Activated CD4-positive, alpha-beta T cell treated with anti-CD3 and anti-CD28 coated beads for 1 hour (primary cell): ENCODE measurements around the gene CCR3.

Experiments used
- DNase-seq: peaks from one replicate; pipeline ENCODE4 v3.0.0-alpha.2; 2020

CCR3 gene

GRCh38 chr3:46221938-46222337 lies 20.3 kb upstream of the CCR3 start:
- no peak for DNase-seq

DNA sequence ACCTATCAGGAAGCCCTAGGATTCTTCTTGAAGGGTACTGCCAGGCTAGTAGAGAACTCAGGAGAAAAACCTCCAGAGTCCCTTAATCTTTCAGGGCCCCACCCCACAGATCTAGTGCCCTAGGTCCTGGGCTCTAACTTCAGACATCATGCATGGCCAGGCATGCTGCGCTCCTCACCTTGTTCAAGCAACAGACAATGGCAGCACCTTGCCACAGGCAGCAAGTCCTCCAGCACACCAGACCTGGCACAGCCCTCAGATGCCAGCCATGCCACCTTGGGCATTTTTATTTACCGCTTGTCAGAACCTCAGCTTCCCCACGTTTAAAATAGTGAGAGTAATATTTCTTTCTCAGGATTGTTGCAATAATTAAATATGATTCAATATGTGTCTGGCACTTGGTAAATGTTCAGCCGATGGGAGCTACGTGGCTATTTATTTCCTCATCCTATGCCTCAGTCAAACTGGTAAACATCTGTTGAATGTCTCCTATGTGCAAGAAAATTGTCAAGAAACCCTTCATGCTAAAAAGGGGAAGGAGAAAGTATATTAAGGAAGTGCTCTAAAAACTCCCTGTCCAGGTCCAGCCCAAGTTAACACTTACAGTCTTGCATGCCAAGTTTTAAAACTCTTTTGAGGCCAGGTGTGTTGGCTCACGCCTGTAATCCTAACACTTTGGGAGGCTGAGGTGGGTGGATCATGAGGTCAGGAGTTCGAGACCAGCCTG lies 19.7 kb upstream of the CCR3 start:
- DNase-seq, result no peak

DNA sequence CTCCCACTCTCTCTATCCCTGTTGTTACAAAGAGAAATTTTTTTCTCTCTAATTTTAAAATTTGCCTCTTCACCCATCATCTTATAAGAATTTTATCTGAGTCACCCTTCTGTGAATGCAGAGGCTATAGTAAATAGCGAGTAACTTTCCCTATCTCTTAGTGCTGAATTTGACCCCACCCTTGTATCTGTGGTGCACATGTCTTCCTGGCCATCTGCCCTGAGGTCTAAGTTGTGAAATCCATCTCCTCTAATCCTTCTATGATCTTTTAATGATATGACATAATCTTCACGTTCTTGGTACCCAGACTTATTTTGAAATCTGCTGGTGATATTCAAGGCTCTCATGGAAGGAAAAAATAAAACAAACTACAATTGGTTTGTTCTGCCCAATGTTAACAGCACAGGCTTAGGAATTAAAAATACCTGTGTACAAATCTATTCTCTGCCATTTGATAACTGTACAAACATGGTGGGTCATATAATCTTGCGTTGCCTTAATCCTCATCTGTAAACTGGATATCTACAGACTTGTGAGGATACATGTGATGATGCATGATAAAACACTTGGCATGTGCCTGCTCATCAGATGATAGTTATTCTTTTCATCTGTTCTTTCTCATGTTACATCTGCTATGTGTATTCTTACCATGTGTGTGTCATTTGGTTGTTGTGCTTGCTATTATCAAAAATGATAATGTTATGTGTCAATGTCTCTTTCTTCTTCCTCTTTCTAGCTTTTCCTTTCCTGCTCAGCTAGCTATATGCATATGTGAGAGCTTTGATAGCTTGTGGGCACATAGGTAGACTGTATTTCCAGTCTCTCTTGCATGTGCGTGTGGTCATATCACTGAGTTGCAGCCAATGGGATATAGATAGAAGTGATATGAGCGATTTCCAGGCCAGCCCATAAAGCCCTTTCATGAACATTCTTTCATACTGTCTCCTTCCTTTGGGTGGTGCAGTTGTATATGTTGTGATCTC lies 13.7 kb upstream of the CCR3 start:
- DNase-seq, result no peak

GRCh38 chr3:46231323-46231722 lies 10.9 kb upstream of the CCR3 start:
- no peak for DNase-seq

GRCh38 chr3:46233194-46233593 lies 9.1 kb upstream of the CCR3 start:
- DNase-seq, result no peak

- DNase-seq, result no peak
Observed at GRCh38 chr3:46235425-46235824, 6.8 kb upstream of the CCR3 start.

- no peak for DNase-seq
Observed at GRCh38 chr3:46236294-46237054, 5.8 kb upstream of the CCR3 start.

- no peak for DNase-seq
Observed at GRCh38 chr3:46238386-46238785, 3.9 kb upstream of the CCR3 start.

- DNase-seq, result no peak
Observed at GRCh38 chr3:46239301-46239938, 2.8 kb upstream of the CCR3 start.

GRCh38 chr3:46239952-46240351 lies 2.3 kb upstream of the CCR3 start:
- no peak for DNase-seq

GRCh38 chr3:46243560-46243959 lies 1.3 kb downstream of the CCR3 start:
- no peak for DNase-seq

GRCh38 chr3:46245146-46245545 lies 2.9 kb downstream of the CCR3 start:
- no peak for DNase-seq

- no peak for DNase-seq
Observed at GRCh38 chr3:46252980-46253379, 10.7 kb downstream of the CCR3 start.

GRCh38 chr3:46258525-46258924 lies 16.3 kb downstream of the CCR3 start:
- no peak for DNase-seq

- DNase-seq, result no peak
Observed at GRCh38 chr3:46261926-46262594, 19.8 kb downstream of the CCR3 start.

- no peak for DNase-seq
Observed at GRCh38 chr3:46264002-46264401, 21.7 kb downstream of the CCR3 start.

DNA sequence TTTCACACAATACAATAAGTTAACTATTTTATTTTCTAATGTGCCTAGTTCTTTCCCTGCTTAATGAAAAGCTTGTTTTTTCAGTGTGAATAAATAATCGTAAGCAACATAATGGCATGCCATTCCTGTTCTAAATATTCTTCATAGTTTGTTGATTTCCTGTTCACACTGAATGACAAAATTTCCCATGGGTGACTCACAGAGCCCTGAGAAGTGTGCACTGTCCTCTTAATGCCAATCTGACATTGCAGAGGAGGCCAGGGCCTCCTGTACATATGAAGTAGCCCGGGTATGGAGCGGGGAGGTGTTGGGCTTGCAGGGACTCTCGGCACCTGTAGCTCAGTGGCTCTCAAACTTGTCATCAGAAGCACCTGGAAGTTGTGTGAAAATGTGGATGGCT lies 24.3 kb downstream of the CCR3 start:
- DNase-seq, result no peak

DNA sequence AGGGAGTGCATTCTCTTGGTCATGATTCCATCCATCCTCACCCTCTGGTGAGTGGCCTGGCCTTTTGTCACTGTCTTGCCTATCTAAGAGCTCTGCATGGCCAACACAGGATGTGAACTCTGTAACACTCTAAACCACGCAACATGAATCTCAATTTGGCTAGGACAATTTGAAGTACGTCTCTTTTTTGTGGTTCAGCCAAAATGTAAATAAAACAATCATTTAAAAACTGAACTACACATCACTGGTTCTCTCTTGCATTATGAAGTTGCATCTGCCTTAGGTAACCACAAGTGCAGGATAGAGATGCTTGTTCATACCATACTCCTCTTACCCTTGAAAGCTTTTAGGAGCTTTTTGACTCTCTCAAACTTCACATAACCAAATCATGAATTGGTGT lies 27.3 kb downstream of the CCR3 start:
- no peak for DNase-seq

- DNase-seq, result no peak
Observed at GRCh38 chr3:46270474-46270873, 28.2 kb downstream of the CCR3 start.

GRCh38 chr3:46271209-46271745 lies 29.0 kb downstream of the CCR3 start:
- DNase-seq, result no peak

DNA sequence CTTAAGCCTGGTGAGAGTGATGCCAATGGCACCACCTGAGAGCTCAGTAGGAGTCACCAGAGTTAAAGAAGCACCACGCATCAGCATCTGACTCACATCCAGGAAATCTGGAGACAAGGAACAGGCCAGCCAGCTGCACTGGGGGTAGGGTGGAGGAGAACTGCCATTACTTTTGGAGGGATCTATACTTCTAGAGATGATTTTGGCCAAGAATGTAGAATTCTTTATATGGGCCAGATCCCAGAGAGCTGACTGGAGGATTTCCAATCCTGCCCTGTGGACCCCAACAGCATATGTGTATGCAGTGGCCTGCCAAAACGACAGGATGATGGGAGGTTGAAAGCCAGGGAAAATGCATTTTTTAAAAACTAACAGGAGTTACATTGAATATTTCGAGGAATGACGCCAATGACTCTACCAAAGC lies 29.8 kb downstream of the CCR3 start:
- no peak for DNase-seq
